ENCODE results near the gene DYNLT2. TPM values are rescaled to one million over a fixed set of nuclear protein-coding genes. Genes with fewer than 3 reads are reported as not detected.
A peak's percentile ranks its signal among the peaks of the same experiment; 100 is the strongest.

Gene DYNLT2
- total and polyA plus RNA-seq, 2 of the 13 experiments (the other 11 are each of a cell fraction or from before 2014, with no cell fraction given) = 2.1 to 4.3 TPM

DNA sequence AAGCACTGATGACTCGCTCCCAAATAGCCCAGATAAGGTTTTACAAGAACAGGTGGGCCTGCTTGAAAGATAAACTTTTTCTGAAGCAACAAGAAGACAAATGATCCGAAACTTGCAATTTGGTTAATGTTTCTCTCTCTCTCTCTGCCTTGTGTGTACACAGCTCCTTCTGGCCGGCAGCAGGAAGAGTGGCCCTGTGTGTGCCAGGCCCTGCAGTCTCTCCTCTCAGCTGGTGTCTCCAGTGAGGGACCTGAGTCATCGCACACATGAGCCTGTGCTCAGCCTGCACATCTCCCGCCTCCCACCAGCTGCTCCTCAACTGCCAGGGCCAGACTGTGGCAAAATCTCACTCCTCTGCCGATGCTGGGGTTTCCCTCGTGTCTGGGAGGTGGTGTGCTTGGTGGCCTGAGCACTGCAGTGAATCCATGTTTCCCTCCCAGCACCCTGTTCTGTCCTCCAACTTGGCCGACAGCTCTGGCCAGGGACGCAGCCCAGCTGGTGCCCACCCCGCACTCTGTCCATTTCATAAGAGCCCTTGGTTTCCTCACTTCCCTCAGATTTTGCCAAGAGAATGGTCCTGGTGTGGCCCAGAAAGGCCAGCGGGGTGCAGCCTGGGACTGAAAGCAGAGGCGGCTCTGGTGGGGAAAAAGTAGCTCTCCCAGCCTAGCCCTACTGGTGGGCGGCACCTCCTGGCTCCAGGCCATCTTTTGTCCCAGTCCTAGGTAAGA lies 49.5 kb upstream of the DYNLT2 start (continued):
- TF ChIP-seq, protein P1, sequence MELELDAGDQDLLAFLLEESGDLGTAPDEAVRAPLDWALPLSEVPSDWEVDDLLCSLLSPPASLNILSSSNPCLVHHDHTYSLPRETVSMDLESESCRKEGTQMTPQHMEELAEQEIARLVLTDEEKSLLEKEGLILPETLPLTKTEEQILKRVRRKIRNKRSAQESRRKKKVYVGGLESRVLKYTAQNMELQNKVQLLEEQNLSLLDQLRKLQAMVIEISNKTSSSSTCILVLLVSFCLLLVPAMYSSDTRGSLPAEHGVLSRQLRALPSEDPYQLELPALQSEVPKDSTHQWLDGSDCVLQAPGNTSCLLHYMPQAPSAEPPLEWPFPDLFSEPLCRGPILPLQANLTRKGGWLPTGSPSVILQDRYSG (CRISPR knock-in tag; IDR thresholded peaks at IDR 0.05) = no peak
- TF ChIP-seq ZNF337 (CRISPR knock-in tag; IDR thresholded peaks at IDR 0.05; ENCODE audit: borderline replicate concordance, low read depth) (no peak; the same call in 1 of the 2 replicates), ZBTB38 (CRISPR knock-in tag; IDR thresholded peaks at IDR 0.05) (no peak; the same call in 1 of the 2 replicates), HNRNPK (IDR thresholded peaks at IDR 0.05; ENCODE audit: low read depth, low read length, poor library complexity, severe bottlenecking) (no peak), HNRNPH1 (optimal IDR thresholded peaks at IDR 0.05; ENCODE audit: low read depth, low read length) (peak; percentile 6), EZH2 (conservative IDR thresholded peaks at IDR 0.05; ENCODE audit: low read depth, low read length) (no peak), SIN3B (IDR thresholded peaks at IDR 0.05; ENCODE audit: low read length) (no peak), ZNF160 (CRISPR knock-in tag; IDR thresholded peaks at IDR 0.05) (no peak; the same call in 1 of the 2 replicates), NFE2L2 (IDR thresholded peaks at IDR 0.05; ENCODE audit: low read length) (no peak; the same call in 1 of the 2 replicates), ZNF12 (CRISPR knock-in tag; IDR thresholded peaks at IDR 0.05) (peak; percentile 73), ZNF180 (CRISPR knock-in tag; IDR thresholded peaks at IDR 0.05; ENCODE audit: borderline replicate concordance, low read depth) (no peak), ZFAT (CRISPR knock-in tag; conservative IDR thresholded peaks at IDR 0.05) (no peak), ATAD3A (CRISPR knock-in tag; IDR thresholded peaks at IDR 0.05) (no peak)
- TF ChIP-seq, protein P2, sequence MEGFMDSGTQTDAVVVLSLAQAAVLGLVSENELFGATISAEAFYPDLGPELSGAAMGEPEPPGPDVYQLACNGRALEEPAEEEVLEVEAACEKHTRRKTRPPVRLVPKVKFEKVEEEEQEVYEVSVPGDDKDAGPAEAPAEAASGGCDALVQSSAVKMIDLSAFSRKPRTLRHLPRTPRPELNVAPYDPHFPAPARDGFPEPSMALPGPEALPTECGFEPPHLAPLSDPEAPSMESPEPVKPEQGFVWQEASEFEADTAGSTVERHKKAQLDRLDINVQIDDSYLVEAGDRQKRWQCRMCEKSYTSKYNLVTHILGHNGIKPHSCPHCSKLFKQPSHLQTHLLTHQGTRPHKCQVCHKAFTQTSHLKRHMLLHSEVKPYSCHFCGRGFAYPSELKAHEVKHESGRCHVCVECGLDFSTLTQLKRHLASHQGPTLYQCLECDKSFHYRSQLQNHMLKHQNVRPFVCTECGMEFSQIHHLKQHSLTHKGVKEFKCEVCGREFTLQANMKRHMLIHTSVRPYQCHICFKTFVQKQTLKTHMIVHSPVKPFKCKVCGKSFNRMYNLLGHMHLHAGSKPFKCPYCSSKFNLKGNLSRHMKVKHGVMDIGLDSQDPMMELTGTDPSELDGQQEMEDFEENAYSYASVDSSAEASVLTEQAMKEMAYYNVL (CRISPR knock-in tag; IDR thresholded peaks at IDR 0.05; ENCODE audit: borderline replicate concordance) = peak; percentile 97
- TF ChIP-seq, protein P3, sequence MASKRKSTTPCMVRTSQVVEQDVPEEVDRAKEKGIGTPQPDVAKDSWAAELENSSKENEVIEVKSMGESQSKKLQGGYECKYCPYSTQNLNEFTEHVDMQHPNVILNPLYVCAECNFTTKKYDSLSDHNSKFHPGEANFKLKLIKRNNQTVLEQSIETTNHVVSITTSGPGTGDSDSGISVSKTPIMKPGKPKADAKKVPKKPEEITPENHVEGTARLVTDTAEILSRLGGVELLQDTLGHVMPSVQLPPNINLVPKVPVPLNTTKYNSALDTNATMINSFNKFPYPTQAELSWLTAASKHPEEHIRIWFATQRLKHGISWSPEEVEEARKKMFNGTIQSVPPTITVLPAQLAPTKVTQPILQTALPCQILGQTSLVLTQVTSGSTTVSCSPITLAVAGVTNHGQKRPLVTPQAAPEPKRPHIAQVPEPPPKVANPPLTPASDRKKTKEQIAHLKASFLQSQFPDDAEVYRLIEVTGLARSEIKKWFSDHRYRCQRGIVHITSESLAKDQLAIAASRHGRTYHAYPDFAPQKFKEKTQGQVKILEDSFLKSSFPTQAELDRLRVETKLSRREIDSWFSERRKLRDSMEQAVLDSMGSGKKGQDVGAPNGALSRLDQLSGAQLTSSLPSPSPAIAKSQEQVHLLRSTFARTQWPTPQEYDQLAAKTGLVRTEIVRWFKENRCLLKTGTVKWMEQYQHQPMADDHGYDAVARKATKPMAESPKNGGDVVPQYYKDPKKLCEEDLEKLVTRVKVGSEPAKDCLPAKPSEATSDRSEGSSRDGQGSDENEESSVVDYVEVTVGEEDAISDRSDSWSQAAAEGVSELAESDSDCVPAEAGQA (IDR thresholded peaks at IDR 0.05; ENCODE audit: low read depth) = 0 out of 2 replicates have a peak, but pooled peaks have one; percentile 25
- TF ChIP-seq, protein P3 (CRISPR knock-in tag; IDR thresholded peaks at IDR 0.05; ENCODE audit: borderline replicate concordance) = no peak
- TF ChIP-seq, protein P4, sequence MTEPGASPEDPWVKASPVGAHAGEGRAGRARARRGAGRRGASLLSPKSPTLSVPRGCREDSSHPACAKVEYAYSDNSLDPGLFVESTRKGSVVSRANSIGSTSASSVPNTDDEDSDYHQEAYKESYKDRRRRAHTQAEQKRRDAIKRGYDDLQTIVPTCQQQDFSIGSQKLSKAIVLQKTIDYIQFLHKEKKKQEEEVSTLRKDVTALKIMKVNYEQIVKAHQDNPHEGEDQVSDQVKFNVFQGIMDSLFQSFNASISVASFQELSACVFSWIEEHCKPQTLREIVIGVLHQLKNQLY (CRISPR knock-in tag; IDR thresholded peaks at IDR 0.05) = no peak; the same call in 1 of the 2 replicates

Measured in HepG2 (cell line).